ENCODE results near the gene NMUR1.

The NMUR1 gene

GRCh38 chr2:231525248-231526163 lies 4.7 kb downstream of the NMUR1 start:
- DNase-seq = no peak

DNA sequence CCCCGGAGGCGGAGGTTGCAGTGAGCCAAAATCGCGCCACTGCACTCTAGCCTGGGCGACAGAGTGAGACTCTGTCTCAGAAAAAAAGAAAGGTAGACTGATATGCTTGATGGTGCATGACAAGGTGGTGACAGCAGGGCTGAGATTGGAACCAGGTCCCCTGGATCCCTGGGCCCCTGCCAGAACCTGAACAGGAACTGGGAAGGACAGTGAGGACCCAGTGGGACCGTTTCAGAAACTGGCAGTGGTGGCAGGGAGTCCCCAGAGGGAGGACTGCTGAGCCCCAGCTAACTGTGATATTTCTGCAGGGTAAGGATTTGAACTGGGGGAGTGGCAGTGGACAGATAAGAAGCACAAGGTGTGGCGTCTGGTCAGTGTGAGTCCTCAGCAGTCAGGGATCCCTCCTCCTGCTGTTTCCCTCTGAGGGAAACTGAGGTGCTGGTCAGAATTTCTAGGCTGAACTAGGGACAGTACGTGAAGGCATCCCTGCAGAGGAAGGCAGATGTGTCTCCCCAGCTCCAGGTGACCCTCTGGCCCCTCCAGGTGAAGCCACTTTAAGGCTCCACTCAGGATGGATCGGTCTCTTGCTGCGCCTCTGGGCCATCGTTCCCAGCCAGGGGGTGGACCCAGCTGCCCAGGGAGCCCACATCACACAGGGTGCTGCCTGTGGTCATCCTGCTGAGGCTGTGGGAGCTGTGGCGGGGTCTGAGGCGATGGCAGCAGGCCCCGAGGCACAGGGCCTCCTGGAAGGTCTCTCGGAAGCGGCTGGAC lies 5.6 kb downstream of the NMUR1 start:
- no peak for DNase-seq

GRCh38 chr2:231523451-231524285 lies 6.6 kb downstream of the NMUR1 start:
- DNase-seq = no peak

GRCh38 chr2:231522418-231523180 lies 7.6 kb downstream of the NMUR1 start:
- no peak for DNase-seq

DNA sequence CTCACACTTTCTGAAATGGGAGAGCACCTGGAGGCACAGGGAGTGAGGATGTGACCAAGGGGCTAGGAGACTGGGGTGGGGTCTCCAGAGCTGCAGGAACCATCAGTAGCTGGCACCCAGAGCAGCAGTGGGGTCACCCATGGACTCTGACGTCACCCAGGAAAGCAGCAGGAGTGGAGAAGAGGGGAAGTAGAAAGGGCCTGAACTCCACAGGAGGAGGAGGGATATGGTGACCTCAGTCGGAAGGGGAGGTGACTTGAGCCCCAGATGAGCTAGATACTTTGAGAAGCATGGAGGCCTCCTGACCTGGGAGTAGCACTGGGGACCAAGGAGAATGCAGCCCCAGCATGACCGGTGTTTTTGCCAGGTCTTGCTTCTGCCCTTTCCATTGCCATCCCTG lies 8.8 kb downstream of the NMUR1 start:
- DNase-seq = no peak

DNA sequence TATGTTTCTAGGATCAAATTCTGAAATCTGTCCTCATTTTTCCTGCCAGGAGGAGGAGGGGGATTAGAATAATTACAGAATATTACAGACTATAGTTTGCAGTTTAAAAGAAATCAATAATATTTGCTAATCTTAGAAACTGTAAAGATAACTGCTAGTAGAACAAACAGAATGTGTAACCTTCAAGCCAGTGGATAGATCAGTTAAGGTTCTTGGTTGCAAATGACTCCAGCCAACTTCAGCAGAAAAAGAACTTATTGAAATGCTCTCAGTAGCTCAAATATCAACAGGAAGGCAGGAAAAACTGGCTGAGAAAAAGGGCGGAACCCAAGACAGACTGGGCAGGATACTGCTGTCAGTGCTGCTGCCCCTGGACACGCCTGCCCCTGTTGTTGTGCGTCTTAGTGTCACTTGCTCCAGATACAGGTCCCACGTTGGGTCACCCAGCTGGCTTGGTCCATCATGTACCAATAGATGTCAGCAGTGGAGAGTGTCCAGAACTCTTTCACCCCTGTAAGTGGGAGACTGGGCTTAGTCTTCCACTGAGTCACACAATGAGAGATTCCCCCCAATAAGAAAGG lies 10.2 kb downstream of the NMUR1 start:
- no peak for DNase-seq

DNA sequence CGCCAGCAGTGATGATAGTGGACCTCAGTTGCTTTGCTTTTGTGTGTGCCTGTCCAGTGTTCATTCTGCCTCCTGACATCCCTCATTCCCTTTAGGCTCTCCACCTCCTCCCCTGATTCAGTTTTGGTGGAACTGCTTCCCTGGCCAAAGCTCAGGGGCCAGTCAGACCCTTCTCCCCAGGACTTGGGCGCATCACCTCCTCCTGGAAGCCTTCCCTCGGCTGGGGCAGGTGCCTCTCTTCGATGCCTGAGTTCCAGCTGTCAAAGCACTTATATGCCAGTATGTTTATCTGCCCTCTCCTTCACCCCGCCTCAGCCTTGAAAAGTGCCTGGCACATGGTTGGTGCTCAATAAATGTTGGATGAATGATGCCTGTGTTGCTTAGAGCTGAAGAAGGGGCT lies 11.5 kb downstream of the NMUR1 start:
- no peak for DNase-seq

GRCh38 chr2:231515603-231516002 lies 14.6 kb downstream of the NMUR1 start:
- DNase-seq = no peak

- DNase-seq = no peak
Measured at GRCh38 chr2:231514951-231515297, 15.3 kb downstream of the NMUR1 start.

GRCh38 chr2:231514225-231514950 lies 15.9 kb downstream of the NMUR1 start:
- DNase-seq = peak; percentile 96

- no peak for DNase-seq
Measured at GRCh38 chr2:231513746-231514224, 16.5 kb downstream of the NMUR1 start.

DNA sequence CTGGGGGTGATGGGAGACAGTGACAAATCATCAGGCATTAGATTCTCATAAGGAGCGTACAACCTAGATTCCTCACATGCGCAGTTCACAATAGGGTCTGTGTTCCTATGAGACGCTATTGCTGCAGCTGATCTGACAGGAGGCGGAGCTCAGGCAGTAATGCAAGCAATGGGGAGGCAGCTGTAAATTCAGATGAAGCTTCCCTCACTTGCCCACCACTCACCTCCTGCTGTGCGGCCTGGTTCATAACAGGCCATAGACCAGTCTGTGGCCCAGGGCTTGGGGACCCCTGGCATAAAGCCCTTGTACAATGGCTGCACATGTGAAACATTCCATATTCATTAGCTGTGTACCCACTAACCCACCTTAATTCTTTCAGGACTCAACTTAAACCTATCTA lies 18.0 kb downstream of the NMUR1 start:
- no peak for DNase-seq

GRCh38 chr2:231503766-231504165 lies 26.5 kb downstream of the NMUR1 start:
- no peak for DNase-seq

- DNase-seq = no peak
Measured at GRCh38 chr2:231502596-231502995, 27.6 kb downstream of the NMUR1 start.

- no peak for DNase-seq
Measured at GRCh38 chr2:231497651-231498050, 32.6 kb downstream of the NMUR1 start.

GRCh38 chr2:231494669-231495068 lies 35.6 kb downstream of the NMUR1 start:
- no peak for DNase-seq

DNA sequence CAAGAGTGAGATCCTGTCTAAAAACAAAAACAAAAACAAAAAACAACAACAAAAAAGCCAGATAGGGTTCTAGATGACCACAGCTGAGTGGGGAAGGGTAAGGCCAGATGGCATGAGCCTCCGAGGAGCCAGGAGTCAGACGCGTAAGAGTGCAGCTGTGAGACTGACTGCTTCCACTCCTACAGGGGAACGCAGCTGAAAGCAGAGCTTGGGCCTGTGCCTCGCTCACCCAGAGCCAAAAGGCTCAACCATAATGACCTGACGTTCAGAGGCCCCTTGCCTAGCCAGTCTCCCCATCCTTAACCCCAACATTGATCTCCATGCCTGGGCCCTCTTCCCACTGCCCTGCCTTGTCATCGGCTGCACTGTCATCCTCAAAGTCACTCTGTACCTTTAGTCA lies 39.4 kb downstream of the NMUR1 start:
- no peak for DNase-seq

- DNase-seq = peak; percentile 14
Measured at GRCh38 chr2:231489990-231490389, 40.3 kb downstream of the NMUR1 start.

DNA sequence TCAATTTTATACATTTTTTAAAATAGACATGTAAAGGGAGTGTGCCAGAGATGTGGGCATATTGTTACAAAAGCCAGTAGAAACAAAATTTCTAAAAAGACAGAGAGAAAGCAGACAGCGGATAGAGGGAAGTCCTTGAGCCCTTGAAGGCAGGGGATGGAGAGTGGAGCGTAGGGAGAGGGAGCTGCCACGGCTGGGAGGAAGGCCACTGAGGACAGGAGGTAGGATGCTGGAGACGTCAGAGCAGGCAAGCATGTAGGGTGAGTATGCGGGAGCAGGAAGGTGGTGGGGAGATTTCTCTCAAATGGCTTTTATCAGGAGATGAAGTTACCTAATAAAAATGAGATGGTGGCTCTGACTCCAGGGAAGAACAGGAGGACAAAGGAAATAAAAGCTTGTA lies 41.9 kb downstream of the NMUR1 start:
- DNase-seq = no peak

GRCh38 chr2:231486851-231487596 lies 43.2 kb downstream of the NMUR1 start:
- no peak for DNase-seq

Measured in activated T-cell treated with anti-CD3 and anti-CD28 coated beads for 4 hours (primary cell).